Mammary epithelial cell (primary cell): ENCODE data around the gene GFRA1.

ENCODE experiments used
- EZH2 ChIP-seq: IDR thresholded peaks from 2 replicates; pipeline ENCODE4 v1.6.1; 2012; ENCODE audit warnings: low read length, inconsistent platforms, borderline replicate concordance
- TF ChIP-seq, protein P1 (sequence below), 2 donors: IDR thresholded peaks in 1 of 2; conservative IDR thresholded peaks in 1 of 2; 2 replicates each; pipeline ENCODE4 v1.5.1; 2011 to 2012; ENCODE audit warnings: inconsistent platforms in 2 of 2, low read length in 2 of 2, mild to moderate bottlenecking in 2 of 2, control low read depth in 1 of 2, low read depth in 1 of 2; ENCODE audit not compliant: insufficient read depth in 1 of 2; ENCODE audit errors: extremely low read depth in 1 of 2

DNA sequence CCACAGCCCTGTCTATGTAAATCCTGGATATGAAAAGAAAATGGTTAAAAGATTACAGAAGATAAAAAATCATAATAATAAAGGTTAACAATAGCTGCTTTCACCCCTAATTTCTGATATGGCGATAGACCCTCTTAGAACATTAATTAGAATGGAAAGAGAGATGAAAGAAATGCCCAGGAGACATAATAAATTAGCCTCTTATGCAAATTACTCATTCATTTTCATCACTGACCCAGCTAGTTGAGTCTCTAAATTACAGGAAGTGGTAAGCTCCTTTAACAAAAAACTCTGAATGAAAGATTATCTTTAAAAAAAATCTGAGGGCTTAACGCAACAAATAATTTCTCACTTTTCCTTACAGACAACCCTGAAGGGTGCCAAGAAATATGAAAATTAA is 12.4 kb downstream of the GFRA1 start:
- TF ChIP-seq, protein P1, sequence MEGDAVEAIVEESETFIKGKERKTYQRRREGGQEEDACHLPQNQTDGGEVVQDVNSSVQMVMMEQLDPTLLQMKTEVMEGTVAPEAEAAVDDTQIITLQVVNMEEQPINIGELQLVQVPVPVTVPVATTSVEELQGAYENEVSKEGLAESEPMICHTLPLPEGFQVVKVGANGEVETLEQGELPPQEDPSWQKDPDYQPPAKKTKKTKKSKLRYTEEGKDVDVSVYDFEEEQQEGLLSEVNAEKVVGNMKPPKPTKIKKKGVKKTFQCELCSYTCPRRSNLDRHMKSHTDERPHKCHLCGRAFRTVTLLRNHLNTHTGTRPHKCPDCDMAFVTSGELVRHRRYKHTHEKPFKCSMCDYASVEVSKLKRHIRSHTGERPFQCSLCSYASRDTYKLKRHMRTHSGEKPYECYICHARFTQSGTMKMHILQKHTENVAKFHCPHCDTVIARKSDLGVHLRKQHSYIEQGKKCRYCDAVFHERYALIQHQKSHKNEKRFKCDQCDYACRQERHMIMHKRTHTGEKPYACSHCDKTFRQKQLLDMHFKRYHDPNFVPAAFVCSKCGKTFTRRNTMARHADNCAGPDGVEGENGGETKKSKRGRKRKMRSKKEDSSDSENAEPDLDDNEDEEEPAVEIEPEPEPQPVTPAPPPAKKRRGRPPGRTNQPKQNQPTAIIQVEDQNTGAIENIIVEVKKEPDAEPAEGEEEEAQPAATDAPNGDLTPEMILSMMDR (conservative IDR thresholded peaks at IDR 0.05 in 1 of 2, IDR thresholded peaks at IDR 0.05 in 1 of 2; ENCODE audit: extremely low read depth in 1 of 2, insufficient read depth in 1 of 2, low read depth in 1 of 2, low read length in 2 of 2), result no peak
- no peak for TF ChIP-seq EZH2
